ENCODE measurements around the gene CPM.

CPM gene

GRCh38 chr12:68954811-68955210, 21.8 kb upstream of the CPM start:
- no peak for DNase-seq

- DNase-seq, result no peak
Observed at GRCh38 chr12:68953536-68953935, 20.6 kb upstream of the CPM start.

GRCh38 chr12:68951652-68952051, 18.7 kb upstream of the CPM start:
- DNase-seq, result no peak

- no peak for DNase-seq
Observed at GRCh38 chr12:68950511-68950910, 17.5 kb upstream of the CPM start.

GRCh38 chr12:68945255-68945654, 12.3 kb upstream of the CPM start:
- DNase-seq, result no peak

- no peak for DNase-seq
Observed at GRCh38 chr12:68944296-68945076, 11.5 kb upstream of the CPM start.

- no peak for DNase-seq
Observed at GRCh38 chr12:68943848-68944247, 10.9 kb upstream of the CPM start.

GRCh38 chr12:68940731-68941130, 7.8 kb upstream of the CPM start:
- no peak for DNase-seq

GRCh38 chr12:68939505-68939904, 6.5 kb upstream of the CPM start:
- DNase-seq, result no peak

- DNase-seq, result no peak
Observed at GRCh38 chr12:68934392-68934791, 1.4 kb upstream of the CPM start.

- peak; percentile 6 for DNase-seq
Observed at GRCh38 chr12:68932128-68932960, 627 bp downstream of the CPM start.

GRCh38 chr12:68930178-68930577, 2.8 kb downstream of the CPM start:
- no peak for DNase-seq

- DNase-seq, result no peak
Observed at GRCh38 chr12:68924546-68924945, 8.4 kb downstream of the CPM start.

GRCh38 chr12:68919581-68920239, 13.3 kb downstream of the CPM start:
- no peak for DNase-seq

- DNase-seq, result no peak
Observed at GRCh38 chr12:68918960-68919359, 14.0 kb downstream of the CPM start.

GRCh38 chr12:68915055-68915454, 17.9 kb downstream of the CPM start:
- DNase-seq, result no peak

- no peak for DNase-seq
Observed at GRCh38 chr12:68913682-68914081, 19.3 kb downstream of the CPM start.

GRCh38 chr12:68912916-68913315, 20.1 kb downstream of the CPM start:
- no peak for DNase-seq

- no peak for DNase-seq
Observed at GRCh38 chr12:68911197-68911718, 21.7 kb downstream of the CPM start.

GRCh38 chr12:68910128-68910527, 22.8 kb downstream of the CPM start:
- DNase-seq, result no peak

- DNase-seq, result no peak
Observed at GRCh38 chr12:68908076-68908475, 24.9 kb downstream of the CPM start.

GRCh38 chr12:68905733-68906132, 27.2 kb downstream of the CPM start:
- DNase-seq, result no peak

GRCh38 chr12:68904351-68904962, 28.5 kb downstream of the CPM start:
- no peak for DNase-seq

All from central memory CD4-positive, alpha-beta T cell (primary cell).